Measurements from ENCODE around the gene DOHH.
"Not testable (repeated sequence)": the region's sequence is repeated elsewhere in the genome, so short reads cannot be mapped to it uniquely, and the experiment has no call there.

Gene DOHH

GRCh38 chr19:3514930-3515329, 14.5 kb upstream of the DOHH start:
- no peaks in the 10 kb centered on the region for H3K27me3 ChIP-seq (ENCODE audit: insufficient read depth, low read length)
- no peak overlapping the region for H3K9ac ChIP-seq (ENCODE audit: low read depth, low read length)
- peaks cover 13% of the 10 kb centered on the region for H3K4me1 ChIP-seq (ENCODE audit: insufficient read depth, low read length)
- peaks cover 13% of the 10 kb centered on the region; the same call in 1 of the 2 replicates for H3K36me3 ChIP-seq (ENCODE audit: insufficient read depth, low read depth, low read length)
- no peaks in the 10 kb centered on the region for H3K9me3 ChIP-seq (ENCODE audit: insufficient read depth, low read depth, low read length)
- no peak overlapping the region for H3K27ac ChIP-seq (ENCODE audit: low read length)
- no peak overlapping the region for H3K4me3 ChIP-seq (ENCODE audit: low read length)

- Histone ChIP-seq H3K4me1 (ENCODE audit: insufficient read depth, low read length) (peaks cover 6% of the 10 kb centered on the region), H3K9me3 (ENCODE audit: insufficient read depth, low read depth, low read length) (no peaks in the 10 kb centered on the region), H3K27me3 (ENCODE audit: insufficient read depth, low read length) (no peaks in the 10 kb centered on the region), H3K36me3 (ENCODE audit: insufficient read depth, low read depth, low read length) (peaks cover 18% of the 10 kb centered on the region), H3K9ac (ENCODE audit: low read depth, low read length) (no peak overlapping the region; the same call in 1 of the 2 replicates), H3K4me3 (ENCODE audit: low read length) (no peak overlapping the region), H3K27ac (ENCODE audit: low read length) (no peak overlapping the region)
These were observed 13.0 kb upstream of the DOHH start for GRCh38 chr19:3513229-3514140.

GRCh38 chr19:3512562-3513228, 12.2 kb upstream of the DOHH start:
- Histone ChIP-seq H3K9ac (ENCODE audit: low read depth, low read length) (no peak overlapping the region), H3K27ac (ENCODE audit: low read length) (no peak overlapping the region), H3K36me3 (ENCODE audit: insufficient read depth, low read depth, low read length) (peaks cover 18% of the 10 kb centered on the region), H3K4me3 (ENCODE audit: low read length) (no peak overlapping the region), H3K9me3 (ENCODE audit: insufficient read depth, low read depth, low read length) (no peaks in the 10 kb centered on the region), H3K4me1 (ENCODE audit: insufficient read depth, low read length) (peaks cover 3% of the 10 kb centered on the region; the same call in 1 of the 2 replicates), H3K27me3 (ENCODE audit: insufficient read depth, low read length) (no peaks in the 10 kb centered on the region)

- H3K4me1 ChIP-seq (ENCODE audit: insufficient read depth, low read length): peaks cover 3% of the 10 kb centered on the region; the same call in 1 of the 2 replicates
- H3K27me3 ChIP-seq (ENCODE audit: insufficient read depth, low read length): no peaks in the 10 kb centered on the region
- no peak overlapping the region for H3K4me3 ChIP-seq (ENCODE audit: low read length)
- peaks cover 18% of the 10 kb centered on the region for H3K36me3 ChIP-seq (ENCODE audit: insufficient read depth, low read depth, low read length)
- H3K9ac ChIP-seq (ENCODE audit: low read depth, low read length): no peak overlapping the region
- no peak overlapping the region for H3K27ac ChIP-seq (ENCODE audit: low read length)
- H3K9me3 ChIP-seq (ENCODE audit: insufficient read depth, low read depth, low read length): no peaks in the 10 kb centered on the region
These were observed 11.2 kb upstream of the DOHH start for GRCh38 chr19:3511506-3512251.

GRCh38 chr19:3510727-3511126, 10.3 kb upstream of the DOHH start:
- H3K4me1 ChIP-seq (ENCODE audit: insufficient read depth, low read length): peaks cover under 1% of the 10 kb centered on the region; the same call in 1 of the 2 replicates
- peaks cover 18% of the 10 kb centered on the region for H3K36me3 ChIP-seq (ENCODE audit: insufficient read depth, low read depth, low read length)
- no peaks in the 10 kb centered on the region for H3K9me3 ChIP-seq (ENCODE audit: insufficient read depth, low read depth, low read length)
- no peak overlapping the region for H3K4me3 ChIP-seq (ENCODE audit: low read length)
- no peak overlapping the region for H3K9ac ChIP-seq (ENCODE audit: low read depth, low read length)
- no peaks in the 10 kb centered on the region for H3K27me3 ChIP-seq (ENCODE audit: insufficient read depth, low read length)
- H3K27ac ChIP-seq (ENCODE audit: low read length): no peak overlapping the region

- Histone ChIP-seq H3K4me3 (ENCODE audit: low read length) (no peak overlapping the region), H3K27me3 (ENCODE audit: insufficient read depth, low read length) (no peaks in the 10 kb centered on the region), H3K9me3 (ENCODE audit: insufficient read depth, low read depth, low read length) (no peaks in the 10 kb centered on the region), H3K9ac (ENCODE audit: low read depth, low read length) (no peak overlapping the region), H3K36me3 (ENCODE audit: insufficient read depth, low read depth, low read length) (peaks cover 18% of the 10 kb centered on the region), H3K27ac (ENCODE audit: low read length) (no peak overlapping the region), H3K4me1 (ENCODE audit: insufficient read depth, low read length) (no peaks in the 10 kb centered on the region)
These were observed 9.1 kb upstream of the DOHH start for GRCh38 chr19:3509566-3509989.

- Histone ChIP-seq H3K4me1 (ENCODE audit: insufficient read depth, low read length) (no peaks in the 10 kb centered on the region), H3K36me3 (ENCODE audit: insufficient read depth, low read depth, low read length) (peaks cover 18% of the 10 kb centered on the region), H3K9ac (ENCODE audit: low read depth, low read length) (no peak overlapping the region), H3K27me3 (ENCODE audit: insufficient read depth, low read length) (no peaks in the 10 kb centered on the region), H3K4me3 (ENCODE audit: low read length) (no peak overlapping the region), H3K27ac (ENCODE audit: low read length) (no peak overlapping the region), H3K9me3 (ENCODE audit: insufficient read depth, low read depth, low read length) (no peaks in the 10 kb centered on the region)
These were observed 8.5 kb upstream of the DOHH start for GRCh38 chr19:3508771-3509535.

- H3K4me3 ChIP-seq (ENCODE audit: low read length): peak overlapping the region; percentile 76; the same call in 1 of the 2 replicates
- H3K9me3 ChIP-seq (ENCODE audit: insufficient read depth, low read depth, low read length); H3K27ac ChIP-seq (ENCODE audit: low read length); H3K9ac ChIP-seq (ENCODE audit: low read depth, low read length); H3K4me1 ChIP-seq (ENCODE audit: insufficient read depth, low read length); H3K27me3 ChIP-seq (ENCODE audit: insufficient read depth, low read length): not testable (repeated sequence)
- peaks cover 18% of the 10 kb centered on the region for H3K36me3 ChIP-seq (ENCODE audit: insufficient read depth, low read depth, low read length)
These were observed 7.7 kb upstream of the DOHH start for GRCh38 chr19:3508121-3508661.

- Histone ChIP-seq H3K4me1 (ENCODE audit: insufficient read depth, low read length) (no peaks in the 10 kb centered on the region), H3K9ac (ENCODE audit: low read depth, low read length) (peak overlapping the region; percentile 82; the same call in 1 of the 2 replicates), H3K27ac (ENCODE audit: low read length) (no peak overlapping the region), H3K36me3 (ENCODE audit: insufficient read depth, low read depth, low read length) (peaks cover 18% of the 10 kb centered on the region), H3K9me3 (ENCODE audit: insufficient read depth, low read depth, low read length) (no peaks in the 10 kb centered on the region), H3K4me3 (ENCODE audit: low read length) (peak overlapping the region; percentile 76), H3K27me3 (ENCODE audit: insufficient read depth, low read length) (no peaks in the 10 kb centered on the region)
These were observed 7.1 kb upstream of the DOHH start for GRCh38 chr19:3507371-3508120.
